Measurements from ENCODE around the gene ANGPTL2.

DNA sequence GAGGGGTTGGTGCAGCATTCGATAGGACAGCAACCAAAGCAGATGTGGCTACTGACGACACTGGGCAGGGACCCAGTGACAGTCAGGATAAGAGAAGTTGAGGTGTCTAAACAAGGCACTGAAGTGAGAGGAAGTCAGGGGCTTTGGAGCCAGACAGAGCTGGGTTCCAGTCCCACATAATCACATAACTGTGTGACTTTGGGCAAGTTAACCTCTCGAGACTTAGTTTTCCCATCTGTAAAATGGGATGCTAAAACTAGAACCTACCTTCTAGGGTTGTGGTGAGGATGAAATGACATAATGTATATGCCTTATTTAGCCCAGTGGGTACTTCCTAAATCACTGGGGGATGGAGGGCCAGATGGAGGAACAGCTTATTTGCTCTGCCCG, 3.1 kb downstream of the ANGPTL2 start:
- TF ChIP-seq, protein P1, sequence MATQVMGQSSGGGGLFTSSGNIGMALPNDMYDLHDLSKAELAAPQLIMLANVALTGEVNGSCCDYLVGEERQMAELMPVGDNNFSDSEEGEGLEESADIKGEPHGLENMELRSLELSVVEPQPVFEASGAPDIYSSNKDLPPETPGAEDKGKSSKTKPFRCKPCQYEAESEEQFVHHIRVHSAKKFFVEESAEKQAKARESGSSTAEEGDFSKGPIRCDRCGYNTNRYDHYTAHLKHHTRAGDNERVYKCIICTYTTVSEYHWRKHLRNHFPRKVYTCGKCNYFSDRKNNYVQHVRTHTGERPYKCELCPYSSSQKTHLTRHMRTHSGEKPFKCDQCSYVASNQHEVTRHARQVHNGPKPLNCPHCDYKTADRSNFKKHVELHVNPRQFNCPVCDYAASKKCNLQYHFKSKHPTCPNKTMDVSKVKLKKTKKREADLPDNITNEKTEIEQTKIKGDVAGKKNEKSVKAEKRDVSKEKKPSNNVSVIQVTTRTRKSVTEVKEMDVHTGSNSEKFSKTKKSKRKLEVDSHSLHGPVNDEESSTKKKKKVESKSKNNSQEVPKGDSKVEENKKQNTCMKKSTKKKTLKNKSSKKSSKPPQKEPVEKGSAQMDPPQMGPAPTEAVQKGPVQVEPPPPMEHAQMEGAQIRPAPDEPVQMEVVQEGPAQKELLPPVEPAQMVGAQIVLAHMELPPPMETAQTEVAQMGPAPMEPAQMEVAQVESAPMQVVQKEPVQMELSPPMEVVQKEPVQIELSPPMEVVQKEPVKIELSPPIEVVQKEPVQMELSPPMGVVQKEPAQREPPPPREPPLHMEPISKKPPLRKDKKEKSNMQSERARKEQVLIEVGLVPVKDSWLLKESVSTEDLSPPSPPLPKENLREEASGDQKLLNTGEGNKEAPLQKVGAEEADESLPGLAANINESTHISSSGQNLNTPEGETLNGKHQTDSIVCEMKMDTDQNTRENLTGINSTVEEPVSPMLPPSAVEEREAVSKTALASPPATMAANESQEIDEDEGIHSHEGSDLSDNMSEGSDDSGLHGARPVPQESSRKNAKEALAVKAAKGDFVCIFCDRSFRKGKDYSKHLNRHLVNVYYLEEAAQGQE (IDR thresholded peaks at IDR 0.05; ENCODE audit: insufficient read depth in 1 of 2, low read depth in 2 of 2, low read length in 1 of 2): no peak
- TF ChIP-seq, protein P2, sequence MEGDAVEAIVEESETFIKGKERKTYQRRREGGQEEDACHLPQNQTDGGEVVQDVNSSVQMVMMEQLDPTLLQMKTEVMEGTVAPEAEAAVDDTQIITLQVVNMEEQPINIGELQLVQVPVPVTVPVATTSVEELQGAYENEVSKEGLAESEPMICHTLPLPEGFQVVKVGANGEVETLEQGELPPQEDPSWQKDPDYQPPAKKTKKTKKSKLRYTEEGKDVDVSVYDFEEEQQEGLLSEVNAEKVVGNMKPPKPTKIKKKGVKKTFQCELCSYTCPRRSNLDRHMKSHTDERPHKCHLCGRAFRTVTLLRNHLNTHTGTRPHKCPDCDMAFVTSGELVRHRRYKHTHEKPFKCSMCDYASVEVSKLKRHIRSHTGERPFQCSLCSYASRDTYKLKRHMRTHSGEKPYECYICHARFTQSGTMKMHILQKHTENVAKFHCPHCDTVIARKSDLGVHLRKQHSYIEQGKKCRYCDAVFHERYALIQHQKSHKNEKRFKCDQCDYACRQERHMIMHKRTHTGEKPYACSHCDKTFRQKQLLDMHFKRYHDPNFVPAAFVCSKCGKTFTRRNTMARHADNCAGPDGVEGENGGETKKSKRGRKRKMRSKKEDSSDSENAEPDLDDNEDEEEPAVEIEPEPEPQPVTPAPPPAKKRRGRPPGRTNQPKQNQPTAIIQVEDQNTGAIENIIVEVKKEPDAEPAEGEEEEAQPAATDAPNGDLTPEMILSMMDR (IDR thresholded peaks at IDR 0.05): no peak
- TF ChIP-seq POLR2AphosphoS5 (IDR thresholded peaks at IDR 0.05; ENCODE audit: low read depth, low read length) (no peak), SIN3A (IDR thresholded peaks at IDR 0.05; ENCODE audit: borderline replicate concordance, insufficient read depth, low read depth, low read length) (no peak)

Data from Panc1 (cell line).